CD14-positive monocyte (primary cell): ENCODE results near the gene NPFFR1. TPM values are rescaled to one million over a fixed set of nuclear protein-coding genes. Genes with fewer than 3 reads are reported as not detected.
A peak's percentile ranks its signal among the peaks of the same experiment; 100 is the strongest.

ENCODE experiments used
- DNase-seq, 3 donors: peaks; one replicate each; pipeline ENCODE4 v3.0.0-alpha.2; 2011 to 2022
- H2AFZ ChIP-seq: 2 replicates; pipeline ENCODE4 v1.6.0; 2012; ENCODE audit warnings: mild to moderate bottlenecking, low read depth, low read length, inconsistent platforms; ENCODE audit not compliant: insufficient read depth, poor library complexity, severe bottlenecking
- H3K27ac ChIP-seq, 2 donors: 1 replicate in 1 of 2; 2 replicates in 1 of 2; pipeline ENCODE4 v1.5.1; 2012 to 2013; ENCODE audit warnings: low read length in 2 of 2, control low read depth in 1 of 2, inconsistent platforms in 1 of 2, low read depth in 1 of 2, mild to moderate bottlenecking in 1 of 2
- H3K27me3 ChIP-seq, 2 donors: one replicate each; pipeline versions ENCODE4 v1.6.0 to v1.6.1; 2011 to 2013; ENCODE audit warnings: low read length in 2 of 2; ENCODE audit not compliant: control insufficient read depth in 2 of 2, insufficient read depth in 2 of 2
- H3K36me3 ChIP-seq, 2 donors: replicated peaks in 1 of 2; 1 replicate in 1 of 2; 2 replicates in 1 of 2; pipeline versions ENCODE4 v1.5.1 to v1.6.1; 2012 to 2013; ENCODE audit warnings: low read length in 2 of 2, control low read depth in 1 of 2, inconsistent platforms in 1 of 2, mild to moderate bottlenecking in 1 of 2; ENCODE audit not compliant: insufficient read depth in 2 of 2, control insufficient read depth in 1 of 2
- H3K4me1 ChIP-seq, 2 donors: 1 replicate in 1 of 2; 2 replicates in 1 of 2; pipeline versions ENCODE4 v1.5.1 to v1.6.1; 2012 to 2013; ENCODE audit warnings: low read length in 2 of 2, control low read depth in 1 of 2, inconsistent platforms in 1 of 2, mild to moderate bottlenecking in 1 of 2, moderate library complexity in 1 of 2; ENCODE audit not compliant: insufficient read depth in 2 of 2, control insufficient read depth in 1 of 2
- H3K4me2 ChIP-seq: replicated peaks from 2 replicates; pipeline ENCODE3; 2012; ENCODE audit warnings: low read length, moderate library complexity, mild to moderate bottlenecking; ENCODE audit not compliant: poor library complexity, severe bottlenecking; ENCODE audit errors: extremely low read depth
- H3K4me3 ChIP-seq, 3 experiments: fragments of 200-600 bp in 1 of 3; sonication (generic) in 1 of 3; replicated peaks in 1 of 3; 1 replicate in 2 of 3; 2 replicates in 1 of 3; pipeline ENCODE4 v1.5.1; 2011 to 2013; ENCODE audit warnings: low read length in 3 of 3, mild to moderate bottlenecking in 3 of 3, control low read depth in 2 of 3, low read depth in 2 of 3, inconsistent platforms in 1 of 3, moderate library complexity in 1 of 3
- H3K79me2 ChIP-seq: 2 replicates; pipeline ENCODE4 v1.6.0; 2012; ENCODE audit warnings: mild to moderate bottlenecking, control low read depth, inconsistent platforms, low read length, moderate library complexity; ENCODE audit not compliant: insufficient read depth
- H3K9ac ChIP-seq: 2 replicates; pipeline ENCODE4 v1.6.0; 2017; ENCODE audit warnings: low read length, mild to moderate bottlenecking; ENCODE audit not compliant: insufficient read depth, poor library complexity, severe bottlenecking
- H3K9me3 ChIP-seq, 2 donors: replicated peaks in 1 of 2; 1 replicate in 1 of 2; 2 replicates in 1 of 2; pipeline versions ENCODE4 v1.5.1 to v1.6.1; 2012 to 2013; ENCODE audit warnings: low read length in 2 of 2, control low read depth in 1 of 2; ENCODE audit not compliant: control insufficient read depth in 1 of 2, insufficient read depth in 1 of 2
- H4K20me1 ChIP-seq: 2 replicates; pipeline ENCODE4 v1.6.0; 2012; ENCODE audit warnings: mild to moderate bottlenecking, low read length, control low read depth, moderate library complexity; ENCODE audit not compliant: insufficient read depth
- H3K27ac Mint-ChIP-seq, 7 donors: one replicate each; pipeline ENCODE4 v1.8.0; 2020; ENCODE audit warnings: mild to moderate bottlenecking in 7 of 7, mixed read lengths in 7 of 7, moderate library complexity in 6 of 7, inconsistent platforms in 2 of 7
- H3K27me3 Mint-ChIP-seq, 3 donors: one replicate each; pipeline ENCODE4 v1.8.0; 2021 to 2022; ENCODE audit warnings: low read depth in 3 of 3, mild to moderate bottlenecking in 3 of 3, mixed read lengths in 3 of 3, moderate library complexity in 3 of 3, inconsistent platforms in 1 of 3
- H3K36me3 Mint-ChIP-seq, 2 donors: one replicate each; pipeline ENCODE4 v1.8.0; 2020; ENCODE audit warnings: mixed read lengths in 2 of 2, inconsistent platforms in 1 of 2, mild to moderate bottlenecking in 1 of 2
- H3K4me1 Mint-ChIP-seq: one replicate; pipeline ENCODE4 v1.8.0; 2020; ENCODE audit warnings: mild to moderate bottlenecking, mixed read lengths
- H3K4me3 Mint-ChIP-seq, 2 donors: one replicate each; pipeline ENCODE4 v1.8.0; 2020; ENCODE audit warnings: mild to moderate bottlenecking in 2 of 2, mixed read lengths in 2 of 2, moderate library complexity in 1 of 2
- H3K9me3 Mint-ChIP-seq, 7 donors: one replicate each; pipeline ENCODE4 v1.8.0; 2020 to 2022; ENCODE audit warnings: mixed read lengths in 7 of 7, mild to moderate bottlenecking in 6 of 7, moderate library complexity in 6 of 7, inconsistent platforms in 2 of 7
- WGBS: methylation state at CpG from one replicate; pipeline ENCODE4 v1.1.5; 2013; ENCODE audit warnings: missing lambda C conversion rate; ENCODE audit not compliant: insufficient coverage; 5-methylcytosine and 5-hydroxymethylcytosine counted together
- intact Hi-C, 2 donors: fragments of 100-400 bp; cut with micrococcal nuclease; formaldehyde crosslinking; loops; one replicate each; pipeline versions ENCODE4 v1.15.0 to v1.15.1; 2023
- polyA plus RNA-seq, 3 donors: library from polyadenylated mRNA; depleted of rRNA in 1 of 3; unstranded in 2 of 3; stranded (reverse) in 1 of 3; fragments of 300-500 nt in 2 of 3; fragments of >200 nt in 1 of 3; fragmentation: Illumina TruSeq in 2 of 3; gene quantifications; 1 replicate in 2 of 3; 2 replicates in 1 of 3; pipeline ENCODE4 v1.2.3, GENCODE V29; 2012 to 2021
- TF ChIP-seq, protein P1 (sequence below): fragments of 200-600 bp; IDR thresholded peaks from one replicate; pipeline ENCODE4 v1.8.0; 2022; ENCODE audit warnings: antibody characterized with exemption, mild to moderate bottlenecking

NPFFR1 gene
- polyA plus RNA-seq, 3 donors: 0.03 TPM; not detected in 2

DNA sequence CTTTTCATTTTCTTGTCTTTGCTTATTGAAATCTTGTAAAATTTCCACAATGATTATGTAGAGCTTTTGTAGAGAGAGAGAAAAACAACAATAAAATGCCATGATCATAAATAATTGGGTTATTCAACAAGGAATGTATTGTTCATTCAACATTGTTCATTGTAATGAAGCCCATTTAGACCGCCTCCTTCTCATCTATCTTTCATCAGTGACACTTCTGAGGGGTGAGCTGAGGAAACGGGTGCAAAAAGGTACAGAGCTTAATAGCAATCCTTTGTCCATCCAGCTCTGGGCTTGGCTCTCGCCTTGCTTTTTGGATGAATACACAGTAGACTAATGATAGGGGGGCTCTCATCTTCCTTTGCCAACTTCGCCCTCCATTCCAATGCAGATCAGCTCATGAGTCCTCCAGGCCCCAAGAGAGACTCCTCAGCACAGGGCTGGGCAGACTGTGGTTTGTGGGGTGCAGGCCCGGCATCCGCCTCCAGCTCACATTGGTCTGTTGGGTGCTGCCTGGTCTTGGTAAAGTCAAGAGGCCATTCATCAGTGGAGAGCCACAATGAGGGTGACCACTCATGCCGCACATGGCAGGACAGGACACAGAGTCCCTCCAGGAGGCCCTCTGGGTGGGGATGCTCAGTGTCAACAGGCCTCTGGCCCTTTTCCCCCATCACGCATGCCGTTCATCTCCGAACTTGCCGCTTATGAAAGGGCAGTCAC lies 32.7 kb downstream of the NPFFR1 start:
- intact Hi-C loops: no loop called here
- peaks cover 40 to 56% (median 45%) of the 10 kb centered on the region in 3 donors for H3K27me3 Mint-ChIP-seq
- WGBS: 94% methylated on average over 3 of the region's 11 CpGs
- Histone ChIP-seq H3K9me3 (peaks cover 0 to 4% of the 10 kb centered on the region in 2 donors), H4K20me1 (no peaks in the 10 kb centered on the region), H3K27ac (no peak overlapping the region), H3K9ac (no peak overlapping the region), H2AFZ (no peak overlapping the region), H3K4me2 (no peak overlapping the region), H3K27me3 (peaks cover 42 to 49% of the 10 kb centered on the region in 2 donors), H3K4me1 (peaks cover 12 to 15% of the 10 kb centered on the region in 2 donors), H3K36me3 (no peaks in the 10 kb centered on the region), H3K4me3 (no peak overlapping the region), H3K79me2 (no peaks in the 10 kb centered on the region)
- H3K4me1 Mint-ChIP-seq: peaks cover 12% of the 10 kb centered on the region
- peak overlapping the region in 1 of 7 donors; percentile 18 for H3K27ac Mint-ChIP-seq
- DNase-seq: no peak
- H3K36me3 Mint-ChIP-seq: peaks cover 0 to 9% of the 10 kb centered on the region in 2 donors
- peaks cover 0 to 11% (median 7%) of the 10 kb centered on the region in 7 donors for H3K9me3 Mint-ChIP-seq
- TF ChIP-seq, protein P1, sequence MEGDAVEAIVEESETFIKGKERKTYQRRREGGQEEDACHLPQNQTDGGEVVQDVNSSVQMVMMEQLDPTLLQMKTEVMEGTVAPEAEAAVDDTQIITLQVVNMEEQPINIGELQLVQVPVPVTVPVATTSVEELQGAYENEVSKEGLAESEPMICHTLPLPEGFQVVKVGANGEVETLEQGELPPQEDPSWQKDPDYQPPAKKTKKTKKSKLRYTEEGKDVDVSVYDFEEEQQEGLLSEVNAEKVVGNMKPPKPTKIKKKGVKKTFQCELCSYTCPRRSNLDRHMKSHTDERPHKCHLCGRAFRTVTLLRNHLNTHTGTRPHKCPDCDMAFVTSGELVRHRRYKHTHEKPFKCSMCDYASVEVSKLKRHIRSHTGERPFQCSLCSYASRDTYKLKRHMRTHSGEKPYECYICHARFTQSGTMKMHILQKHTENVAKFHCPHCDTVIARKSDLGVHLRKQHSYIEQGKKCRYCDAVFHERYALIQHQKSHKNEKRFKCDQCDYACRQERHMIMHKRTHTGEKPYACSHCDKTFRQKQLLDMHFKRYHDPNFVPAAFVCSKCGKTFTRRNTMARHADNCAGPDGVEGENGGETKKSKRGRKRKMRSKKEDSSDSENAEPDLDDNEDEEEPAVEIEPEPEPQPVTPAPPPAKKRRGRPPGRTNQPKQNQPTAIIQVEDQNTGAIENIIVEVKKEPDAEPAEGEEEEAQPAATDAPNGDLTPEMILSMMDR: no peak
- H3K4me3 Mint-ChIP-seq: no peak overlapping the region

DNA sequence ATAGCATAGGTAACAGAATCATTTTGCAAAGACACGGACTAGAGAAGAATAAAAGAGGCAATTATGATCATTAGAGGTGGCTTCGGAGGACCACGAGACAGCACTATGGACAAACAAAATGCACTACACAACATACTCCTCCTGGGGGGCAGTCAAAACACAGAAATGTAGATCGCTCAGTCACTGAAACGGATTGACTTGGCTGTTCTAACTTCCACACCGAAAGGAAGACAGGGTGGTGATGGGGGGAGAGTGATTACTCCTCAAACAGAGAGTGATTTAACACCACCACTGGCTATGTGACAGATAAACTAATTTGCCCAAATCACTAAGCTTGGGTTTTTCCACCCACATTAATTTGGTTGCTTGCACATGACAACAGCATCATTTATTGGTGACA lies 36.4 kb downstream of the NPFFR1 start:
- H2AFZ ChIP-seq: no peak overlapping the region
- Mint-ChIP-seq H3K27ac (no peak overlapping the region), H3K4me3 (no peak overlapping the region), H3K36me3 (no peaks in the 10 kb centered on the region), H3K9me3 (peaks cover 0 to 4% (median 0%) of the 10 kb centered on the region in 7 donors), H3K4me1 (no peaks in the 10 kb centered on the region), H3K27me3 (peaks cover 17 to 23% (median 21%) of the 10 kb centered on the region in 3 donors)
- H3K36me3 ChIP-seq: no peaks in the 10 kb centered on the region
- no peak overlapping the region for H3K4me3 ChIP-seq
- H3K79me2 ChIP-seq: no peaks in the 10 kb centered on the region
- no peak overlapping the region for H3K4me2 ChIP-seq
- H3K9me3 ChIP-seq: no peaks in the 10 kb centered on the region
- H3K27me3 ChIP-seq: peaks cover 23 to 28% of the 10 kb centered on the region in 2 donors
- no peaks in the 10 kb centered on the region for H4K20me1 ChIP-seq
- intact Hi-C loops: no loop called here
- no peak overlapping the region for H3K9ac ChIP-seq
- H3K4me1 ChIP-seq: no peaks in the 10 kb centered on the region
- no CpG with 5 or more reads among the region's 6 CpGs for WGBS
- TF ChIP-seq, protein P1: no peak
- no peak overlapping the region for H3K27ac ChIP-seq
- DNase-seq: no peak
